Stomach (tissue), 9 donors: ENCODE data around the gene CWC25. TPM values are rescaled to one million over a fixed set of nuclear protein-coding genes. Genes with fewer than 3 reads are reported as not detected.
A peak's percentile ranks its signal among the peaks of the same experiment; 100 is the strongest.

Source experiments
- DNase-seq, 2 donors: peaks; one replicate each; pipeline versions ENCODE4 v3.0.0 to v3.0.0-alpha.2; 2013 to 2019
- H3K27ac ChIP-seq, 5 donors: fragments of 200-600 bp in 4 of 5; sonication (generic) in 4 of 5; one replicate each; pipeline ENCODE4 v1.5.1; 2013 to 2019; ENCODE audit warnings: mild to moderate bottlenecking in 1 of 5, moderate library complexity in 1 of 5
- H3K27me3 ChIP-seq, 3 donors: fragments of 200-600 bp; sonication (generic); one replicate each; pipeline ENCODE4 v1.5.1; 2017 to 2019; ENCODE audit warnings: mixed run types in 1 of 3
- H3K36me3 ChIP-seq, 4 donors: fragments of 200-600 bp; sonication (generic); 1 replicate in 3 of 4; 2 replicates in 1 of 4; pipeline ENCODE4 v1.5.1; 2016 to 2019
- H3K4me1 ChIP-seq, 4 donors: fragments of 200-600 bp; sonication (generic); one replicate each; pipeline ENCODE4 v1.5.1; 2016 to 2019
- H3K4me3 ChIP-seq, 4 donors: fragments of 200-600 bp; sonication (generic) in 3 of 4; one replicate each; pipeline ENCODE4 v1.5.1; 2016 to 2019; ENCODE audit warnings: mild to moderate bottlenecking in 1 of 4
- H3K9me3 ChIP-seq, 4 donors: fragments of 200-600 bp; sonication (generic); one replicate each; pipeline ENCODE4 v1.5.1; 2016 to 2019
- EP300 ChIP-seq: sonication (generic); formaldehyde crosslinking; IDR thresholded peaks from one replicate; pipeline ENCODE4 v1.6.1; 2017; ENCODE audit warnings: antibody characterized with exemption
- POLR2A ChIP-seq, 4 donors: fragments of 450-650 bp; IDR thresholded peaks; one replicate each; pipeline ENCODE4 v1.6.1; 2016; ENCODE audit warnings: antibody characterized with exemption in 4 of 4, control low read depth in 2 of 4, mild to moderate bottlenecking in 1 of 4, moderate library complexity in 1 of 4
- POLR2AphosphoS5 ChIP-seq, 3 donors: sonication (generic); formaldehyde crosslinking; IDR thresholded peaks; one replicate each; pipeline ENCODE4 v1.6.1; 2016; ENCODE audit warnings: antibody characterized with exemption in 3 of 3
- WGBS, 5 donors: extraction: QIAGEN DNeasy Blood & Tissue Kit in 3 of 5; methylation state at CpG; one replicate each; pipeline versions ENCODE4 v1.1.5 to v1.1.7; 2013 to 2018; 5-methylcytosine and 5-hydroxymethylcytosine counted together
- intact Hi-C: fragments of 100-400 bp; cut with DNase I; formaldehyde crosslinking; loops from one replicate; pipeline ENCODE4 v1.15.1; 2023; ENCODE audit warnings: low total_unique reads
- polyA plus RNA-seq, 3 donors: library from polyadenylated mRNA; stranded (reverse); fragments of 200-250 nt; gene quantifications; one replicate each; pipeline ENCODE4 v1.2.3, GENCODE V29; 2013
- total RNA-seq, 5 donors: library from RNA; depleted of rRNA; stranded (reverse); fragments of >200 nt; gene quantifications; one replicate each; pipeline versions ENCODE4 v1.1.0 to v1.2.3, GENCODE V29; 2014 to 2016
- TF ChIP-seq, protein P1 (sequence below), 7 experiments: fragments of 450-650 bp in 4 of 7; fragments of 200-600 bp in 3 of 7; sonication (generic) in 3 of 7; IDR thresholded peaks; one replicate each; pipeline ENCODE4 v1.5.1; 2016 to 2019; ENCODE audit warnings: antibody characterized with exemption in 7 of 7, control low read depth in 2 of 7, mild to moderate bottlenecking in 1 of 7
- donor health status: healthy with polysubstance abuse.
- donor health status: Bipolar disorder and iron deficiency.
- donor health status: healthy.

CWC25 gene
- total and polyA plus RNA-seq, 8 donors, result 5.9 to 146 (median 29.9) TPM

DNA sequence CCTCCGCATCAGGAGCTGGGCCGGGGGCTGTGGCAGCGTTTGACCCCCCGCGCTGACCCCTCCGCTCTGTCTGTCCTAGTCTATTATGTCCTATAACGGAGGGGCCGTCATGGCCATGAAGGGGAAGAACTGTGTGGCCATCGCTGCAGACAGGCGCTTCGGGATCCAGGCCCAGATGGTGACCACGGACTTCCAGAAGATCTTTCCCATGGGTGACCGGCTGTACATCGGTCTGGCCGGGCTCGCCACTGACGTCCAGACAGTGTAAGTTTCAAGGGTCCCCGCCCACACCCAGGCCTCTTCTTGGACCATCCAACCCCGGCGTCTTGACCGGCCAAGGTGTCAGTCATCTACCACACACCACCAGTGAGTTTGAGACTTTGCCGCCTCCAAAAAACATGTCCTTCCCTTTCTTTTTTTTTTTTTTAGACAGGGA, 72.0 kb downstream of the CWC25 start:
- Histone ChIP-seq H3K27ac (peak overlapping the region; percentile 85 to 94 (median 93)), H3K27me3 (peaks cover 0 to 27% (median 9%) of the 10 kb centered on the region in 3 donors), H3K36me3 (peaks cover 30 to 43% (median 38%) of the 10 kb centered on the region in 4 donors), H3K9me3 (no peaks in the 10 kb centered on the region), H3K4me3 (peak overlapping the region; percentile 71 to 98 (median 90)), H3K4me1 (peaks cover 44 to 62% (median 55%) of the 10 kb centered on the region in 4 donors)
- intact Hi-C loops, result no loop called here
- WGBS, 5 donors, result 4 to 10% (median 7%) methylated on average over 13 to 22 of the region's 22 CpGs
- no peak for DNase-seq
- TF ChIP-seq EP300, result no peak
- TF ChIP-seq, protein P1, sequence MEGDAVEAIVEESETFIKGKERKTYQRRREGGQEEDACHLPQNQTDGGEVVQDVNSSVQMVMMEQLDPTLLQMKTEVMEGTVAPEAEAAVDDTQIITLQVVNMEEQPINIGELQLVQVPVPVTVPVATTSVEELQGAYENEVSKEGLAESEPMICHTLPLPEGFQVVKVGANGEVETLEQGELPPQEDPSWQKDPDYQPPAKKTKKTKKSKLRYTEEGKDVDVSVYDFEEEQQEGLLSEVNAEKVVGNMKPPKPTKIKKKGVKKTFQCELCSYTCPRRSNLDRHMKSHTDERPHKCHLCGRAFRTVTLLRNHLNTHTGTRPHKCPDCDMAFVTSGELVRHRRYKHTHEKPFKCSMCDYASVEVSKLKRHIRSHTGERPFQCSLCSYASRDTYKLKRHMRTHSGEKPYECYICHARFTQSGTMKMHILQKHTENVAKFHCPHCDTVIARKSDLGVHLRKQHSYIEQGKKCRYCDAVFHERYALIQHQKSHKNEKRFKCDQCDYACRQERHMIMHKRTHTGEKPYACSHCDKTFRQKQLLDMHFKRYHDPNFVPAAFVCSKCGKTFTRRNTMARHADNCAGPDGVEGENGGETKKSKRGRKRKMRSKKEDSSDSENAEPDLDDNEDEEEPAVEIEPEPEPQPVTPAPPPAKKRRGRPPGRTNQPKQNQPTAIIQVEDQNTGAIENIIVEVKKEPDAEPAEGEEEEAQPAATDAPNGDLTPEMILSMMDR (IDR thresholded peaks at IDR 0.05), result no peak
- no peak for TF ChIP-seq POLR2AphosphoS5 (IDR thresholded peaks at IDR 0.05)
- TF ChIP-seq POLR2A (IDR thresholded peaks at IDR 0.05), result no peak

DNA sequence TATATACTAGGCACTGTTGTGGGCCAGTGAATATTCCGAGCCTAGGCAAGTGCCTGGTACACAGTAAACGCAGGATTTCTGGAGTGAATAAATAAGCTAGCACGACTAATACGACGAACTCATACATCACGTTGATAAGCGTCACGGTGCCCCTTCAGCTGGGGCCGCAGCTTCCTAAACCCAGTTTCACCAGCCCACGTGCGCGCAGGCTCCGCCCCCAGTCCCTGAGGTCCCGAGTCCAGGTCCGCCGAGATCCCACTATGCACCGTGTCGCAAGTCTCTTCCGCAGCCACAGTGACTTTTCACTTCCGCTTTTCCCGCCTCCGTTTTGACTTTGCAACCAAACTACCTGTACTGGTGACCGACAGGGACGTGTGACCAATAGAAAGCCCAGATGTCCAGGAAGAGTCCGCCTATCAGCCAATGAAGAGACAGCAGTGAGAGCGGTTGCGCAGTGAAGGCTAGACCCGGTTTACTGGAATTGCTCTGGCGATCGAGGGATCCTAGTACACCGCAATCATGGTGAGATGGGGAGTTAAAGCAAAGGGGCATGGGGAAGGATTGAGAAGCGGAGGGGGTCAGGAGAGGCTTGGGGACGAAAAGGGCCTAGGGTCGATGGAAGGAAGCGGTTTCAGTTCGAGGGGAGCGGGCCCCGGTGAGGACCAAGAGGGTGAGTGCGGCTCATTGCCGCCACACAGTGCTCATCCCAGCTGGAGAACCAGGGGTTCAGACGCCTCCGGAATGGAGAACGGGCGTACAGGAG, 72.6 kb downstream of the CWC25 start, which contains the start of gene PSMB3:
PSMB3 (plus strand) TSS at position 434 of the 763 bp plus-strand sequence; CDS start at position 520, 86 bp downstream.
- no peaks in the 10 kb centered on the region for H3K9me3 ChIP-seq
- WGBS, 5 donors, result 0 to 1% (median 0%) methylated on average over 32 to 44 of the region's 44 CpGs
- intact Hi-C loops, result no loop called here
- TF ChIP-seq EP300, result no peak
- TF ChIP-seq POLR2AphosphoS5 (IDR thresholded peaks at IDR 0.05), result peak; percentile 54 to 92 (median 75)
- peak in 2 of 4 donors; percentile 7 to 39 for TF ChIP-seq POLR2A (IDR thresholded peaks at IDR 0.05)
- TF ChIP-seq, protein P1 (IDR thresholded peaks at IDR 0.05), result peak in 1 of 7 experiments; percentile 9
- H3K4me3 ChIP-seq, result peak within 1 kb of the TSS; percentile 71 to 98 (median 90)
- H3K27ac ChIP-seq, result peak within 1 kb of the TSS; percentile 85 to 94 (median 93)
- H3K4me1 ChIP-seq, result peaks cover 45 to 68% (median 61%) of the 10 kb centered on the region in 4 donors
- H3K27me3 ChIP-seq, result peaks cover 0 to 33% (median 15%) of the 10 kb centered on the region in 3 donors
- H3K36me3 ChIP-seq, result peaks cover 25 to 37% (median 32%) of the 10 kb centered on the region in 4 donors
- peak; percentile 97 to 99 for DNase-seq

DNA sequence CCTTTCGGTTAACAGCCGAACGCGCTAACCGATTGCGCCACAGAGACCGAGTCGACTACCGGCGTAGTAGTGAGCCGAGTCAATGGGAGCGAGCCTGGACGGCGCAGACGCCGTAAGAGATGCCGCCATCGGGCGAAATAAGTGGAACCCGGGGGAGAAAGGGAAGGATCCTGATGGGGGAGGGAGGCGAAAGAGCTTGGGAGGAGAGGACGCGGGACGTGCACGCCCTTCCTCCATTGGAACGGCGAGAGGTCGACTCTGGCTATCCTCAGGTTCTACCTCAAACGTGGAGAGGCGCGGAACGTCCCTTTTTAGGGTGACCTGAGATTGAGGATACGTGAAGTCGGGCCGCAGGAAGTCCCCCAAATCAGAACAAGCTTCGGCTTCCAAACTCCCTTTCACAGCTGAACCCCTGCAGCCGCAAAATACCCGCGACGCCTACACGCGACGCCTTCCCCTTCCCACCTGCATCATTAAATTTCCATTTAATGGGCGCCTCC, 73.3 kb downstream of the CWC25 start:
- H3K27ac ChIP-seq, result peak overlapping the region; percentile 77 to 94 (median 93)
- intact Hi-C loops, result no loop called here
- H3K27me3 ChIP-seq, result peaks cover 0 to 39% (median 15%) of the 10 kb centered on the region in 3 donors
- H3K36me3 ChIP-seq, result peaks cover 19 to 30% (median 25%) of the 10 kb centered on the region in 4 donors
- peak overlapping the region; percentile 71 to 98 (median 90) for H3K4me3 ChIP-seq
- DNase-seq, result peak; percentile 84 to 96
- peaks cover 51 to 74% (median 67%) of the 10 kb centered on the region in 4 donors for H3K4me1 ChIP-seq
- WGBS, 5 donors, result 0 to 1% (median 0%) methylated on average over 43 to 44 of the region's 44 CpGs
- TF ChIP-seq POLR2A (IDR thresholded peaks at IDR 0.05) (no peak), POLR2AphosphoS5 (IDR thresholded peaks at IDR 0.05) (peak; percentile 28 to 79 (median 38))
- TF ChIP-seq, protein P1 (IDR thresholded peaks at IDR 0.05), result no peak
- H3K9me3 ChIP-seq, result no peaks in the 10 kb centered on the region

DNA sequence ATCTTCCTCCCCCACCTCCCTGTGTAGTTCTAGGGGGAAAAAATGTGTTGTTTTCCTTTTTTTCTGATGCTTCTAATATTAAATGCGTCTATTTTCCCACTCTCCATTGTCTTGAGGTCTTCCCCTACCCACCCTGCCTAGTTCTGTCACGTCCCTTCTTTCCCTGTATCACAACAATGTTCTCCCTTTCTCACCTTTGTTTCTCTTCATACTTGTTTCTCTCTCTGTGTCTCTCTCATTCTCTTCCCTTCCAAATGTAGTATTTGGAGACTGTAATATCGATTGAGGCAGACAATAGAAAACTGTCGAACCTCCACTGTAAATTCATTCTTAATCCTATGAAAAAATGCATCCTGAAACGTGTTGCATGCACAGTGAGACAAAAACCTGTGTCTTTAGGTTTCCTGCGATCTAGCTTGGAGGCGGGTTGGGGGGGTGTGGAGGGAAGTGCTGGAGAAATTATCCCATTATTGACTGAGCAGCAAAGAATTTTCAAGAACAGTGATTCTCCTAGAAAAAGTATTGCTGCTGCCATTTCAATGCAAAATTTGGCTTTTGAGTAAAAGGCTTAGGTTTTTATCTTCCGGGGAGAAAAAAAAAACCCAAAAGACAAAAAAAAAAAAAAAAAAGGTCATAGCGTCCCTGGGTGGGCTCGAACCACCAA, 73.8 kb downstream of the CWC25 start:
- no peaks in the 10 kb centered on the region for H3K9me3 ChIP-seq
- no peak for DNase-seq
- H3K36me3 ChIP-seq, result peaks cover 14 to 24% (median 20%) of the 10 kb centered on the region in 4 donors
- peak overlapping the region in 4 of 5 donors; percentile 90 to 94 (median 93) for H3K27ac ChIP-seq
- peak overlapping the region; percentile 71 to 98 (median 90) for H3K4me3 ChIP-seq
- H3K4me1 ChIP-seq, result peaks cover 57 to 80% (median 73%) of the 10 kb centered on the region in 4 donors
- peaks cover 0 to 45% (median 15%) of the 10 kb centered on the region in 3 donors for H3K27me3 ChIP-seq
- TF ChIP-seq EP300 (no peak), POLR2AphosphoS5 (IDR thresholded peaks at IDR 0.05) (no peak), POLR2A (IDR thresholded peaks at IDR 0.05) (no peak)
- TF ChIP-seq, protein P1 (IDR thresholded peaks at IDR 0.05), result no peak
- intact Hi-C loops, result no loop called here
- WGBS, 5 donors, result 1 to 6% (median 4%) methylated on average over 10 of the region's 10 CpGs
